Measurements from ENCODE around the gene SV2C. TPM values are rescaled to one million over a fixed set of nuclear protein-coding genes. Genes with fewer than 3 reads are reported as not detected.

SV2C gene
- total and polyA plus RNA-seq, 2 of the 13 experiments (the other 11 are each of a cell fraction or from before 2014, with no cell fraction given), result not detected

DNA sequence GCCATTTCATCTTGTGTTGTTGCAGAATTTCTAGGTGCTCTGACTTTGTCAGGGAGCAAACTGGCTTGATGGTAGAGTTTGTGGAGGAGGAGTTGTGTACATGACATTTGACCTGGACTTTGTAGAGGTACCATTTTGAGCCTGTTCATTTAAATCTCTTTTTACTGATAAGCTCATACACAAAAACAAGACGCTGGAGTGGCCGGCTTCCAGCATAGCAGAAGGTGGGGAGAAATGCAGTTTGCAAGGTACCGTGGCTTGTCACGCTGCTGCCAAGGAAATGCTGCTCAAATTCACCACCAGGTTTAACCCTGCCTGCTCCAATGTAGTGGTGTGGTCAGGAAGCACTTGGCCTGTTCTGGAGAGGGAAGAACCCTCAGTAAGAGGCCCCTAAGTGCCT is 301.0 kb downstream of the SV2C start (continued):
- TF ChIP-seq, protein P1, sequence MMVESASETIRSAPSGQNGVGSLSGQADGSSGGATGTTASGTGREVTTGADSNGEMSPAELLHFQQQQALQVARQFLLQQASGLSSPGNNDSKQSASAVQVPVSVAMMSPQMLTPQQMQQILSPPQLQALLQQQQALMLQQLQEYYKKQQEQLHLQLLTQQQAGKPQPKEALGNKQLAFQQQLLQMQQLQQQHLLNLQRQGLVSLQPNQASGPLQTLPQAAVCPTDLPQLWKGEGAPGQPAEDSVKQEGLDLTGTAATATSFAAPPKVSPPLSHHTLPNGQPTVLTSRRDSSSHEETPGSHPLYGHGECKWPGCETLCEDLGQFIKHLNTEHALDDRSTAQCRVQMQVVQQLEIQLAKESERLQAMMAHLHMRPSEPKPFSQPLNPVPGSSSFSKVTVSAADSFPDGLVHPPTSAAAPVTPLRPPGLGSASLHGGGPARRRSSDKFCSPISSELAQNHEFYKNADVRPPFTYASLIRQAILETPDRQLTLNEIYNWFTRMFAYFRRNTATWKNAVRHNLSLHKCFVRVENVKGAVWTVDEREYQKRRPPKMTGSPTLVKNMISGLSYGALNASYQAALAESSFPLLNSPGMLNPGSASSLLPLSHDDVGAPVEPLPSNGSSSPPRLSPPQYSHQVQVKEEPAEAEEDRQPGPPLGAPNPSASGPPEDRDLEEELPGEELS (CRISPR knock-in tag; IDR thresholded peaks at IDR 0.05), result peak; percentile 81
- TF ChIP-seq, protein P2, sequence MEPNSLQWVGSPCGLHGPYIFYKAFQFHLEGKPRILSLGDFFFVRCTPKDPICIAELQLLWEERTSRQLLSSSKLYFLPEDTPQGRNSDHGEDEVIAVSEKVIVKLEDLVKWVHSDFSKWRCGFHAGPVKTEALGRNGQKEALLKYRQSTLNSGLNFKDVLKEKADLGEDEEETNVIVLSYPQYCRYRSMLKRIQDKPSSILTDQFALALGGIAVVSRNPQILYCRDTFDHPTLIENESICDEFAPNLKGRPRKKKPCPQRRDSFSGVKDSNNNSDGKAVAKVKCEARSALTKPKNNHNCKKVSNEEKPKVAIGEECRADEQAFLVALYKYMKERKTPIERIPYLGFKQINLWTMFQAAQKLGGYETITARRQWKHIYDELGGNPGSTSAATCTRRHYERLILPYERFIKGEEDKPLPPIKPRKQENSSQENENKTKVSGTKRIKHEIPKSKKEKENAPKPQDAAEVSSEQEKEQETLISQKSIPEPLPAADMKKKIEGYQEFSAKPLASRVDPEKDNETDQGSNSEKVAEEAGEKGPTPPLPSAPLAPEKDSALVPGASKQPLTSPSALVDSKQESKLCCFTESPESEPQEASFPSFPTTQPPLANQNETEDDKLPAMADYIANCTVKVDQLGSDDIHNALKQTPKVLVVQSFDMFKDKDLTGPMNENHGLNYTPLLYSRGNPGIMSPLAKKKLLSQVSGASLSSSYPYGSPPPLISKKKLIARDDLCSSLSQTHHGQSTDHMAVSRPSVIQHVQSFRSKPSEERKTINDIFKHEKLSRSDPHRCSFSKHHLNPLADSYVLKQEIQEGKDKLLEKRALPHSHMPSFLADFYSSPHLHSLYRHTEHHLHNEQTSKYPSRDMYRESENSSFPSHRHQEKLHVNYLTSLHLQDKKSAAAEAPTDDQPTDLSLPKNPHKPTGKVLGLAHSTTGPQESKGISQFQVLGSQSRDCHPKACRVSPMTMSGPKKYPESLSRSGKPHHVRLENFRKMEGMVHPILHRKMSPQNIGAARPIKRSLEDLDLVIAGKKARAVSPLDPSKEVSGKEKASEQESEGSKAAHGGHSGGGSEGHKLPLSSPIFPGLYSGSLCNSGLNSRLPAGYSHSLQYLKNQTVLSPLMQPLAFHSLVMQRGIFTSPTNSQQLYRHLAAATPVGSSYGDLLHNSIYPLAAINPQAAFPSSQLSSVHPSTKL (CRISPR knock-in tag; IDR thresholded peaks at IDR 0.05), result peak; percentile 45; the same call in 1 of the 2 replicates
- TF ChIP-seq PPARG (CRISPR knock-in tag; conservative IDR thresholded peaks at IDR 0.05) (peak; percentile 56; the same call in 1 of the 2 replicates), POGZ (CRISPR knock-in tag; IDR thresholded peaks at IDR 0.05) (0 out of 2 replicates have a peak, but pooled peaks have one; percentile 24), ZNF629 (CRISPR knock-in tag; conservative IDR thresholded peaks at IDR 0.05) (no peak), TSC22D2 (CRISPR knock-in tag; IDR thresholded peaks at IDR 0.05; ENCODE audit: borderline replicate concordance) (no peak), NR2F6 (IDR thresholded peaks at IDR 0.05) (peak; percentile 93), NR2F6 (CRISPR knock-in tag; IDR thresholded peaks at IDR 0.05) (peak; percentile 94), TEAD3 (CRISPR knock-in tag; optimal IDR thresholded peaks at IDR 0.05; ENCODE audit: borderline replicate concordance) (no peak)
- TF ChIP-seq, protein P3, sequence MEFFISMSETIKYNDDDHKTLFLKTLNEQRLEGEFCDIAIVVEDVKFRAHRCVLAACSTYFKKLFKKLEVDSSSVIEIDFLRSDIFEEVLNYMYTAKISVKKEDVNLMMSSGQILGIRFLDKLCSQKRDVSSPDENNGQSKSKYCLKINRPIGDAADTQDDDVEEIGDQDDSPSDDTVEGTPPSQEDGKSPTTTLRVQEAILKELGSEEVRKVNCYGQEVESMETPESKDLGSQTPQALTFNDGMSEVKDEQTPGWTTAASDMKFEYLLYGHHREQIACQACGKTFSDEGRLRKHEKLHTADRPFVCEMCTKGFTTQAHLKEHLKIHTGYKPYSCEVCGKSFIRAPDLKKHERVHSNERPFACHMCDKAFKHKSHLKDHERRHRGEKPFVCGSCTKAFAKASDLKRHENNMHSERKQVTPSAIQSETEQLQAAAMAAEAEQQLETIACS (CRISPR knock-in tag; IDR thresholded peaks at IDR 0.05), result no peak
- TF ChIP-seq, protein P4, sequence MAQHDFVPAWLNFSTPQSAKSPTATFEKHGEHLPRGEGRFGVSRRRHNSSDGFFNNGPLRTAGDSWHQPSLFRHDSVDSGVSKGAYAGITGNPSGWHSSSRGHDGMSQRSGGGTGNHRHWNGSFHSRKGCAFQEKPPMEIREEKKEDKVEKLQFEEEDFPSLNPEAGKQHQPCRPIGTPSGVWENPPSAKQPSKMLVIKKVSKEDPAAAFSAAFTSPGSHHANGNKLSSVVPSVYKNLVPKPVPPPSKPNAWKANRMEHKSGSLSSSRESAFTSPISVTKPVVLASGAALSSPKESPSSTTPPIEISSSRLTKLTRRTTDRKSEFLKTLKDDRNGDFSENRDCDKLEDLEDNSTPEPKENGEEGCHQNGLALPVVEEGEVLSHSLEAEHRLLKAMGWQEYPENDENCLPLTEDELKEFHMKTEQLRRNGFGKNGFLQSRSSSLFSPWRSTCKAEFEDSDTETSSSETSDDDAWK (CRISPR knock-in tag; IDR thresholded peaks at IDR 0.05), result no peak
- TF ChIP-seq, protein P5, sequence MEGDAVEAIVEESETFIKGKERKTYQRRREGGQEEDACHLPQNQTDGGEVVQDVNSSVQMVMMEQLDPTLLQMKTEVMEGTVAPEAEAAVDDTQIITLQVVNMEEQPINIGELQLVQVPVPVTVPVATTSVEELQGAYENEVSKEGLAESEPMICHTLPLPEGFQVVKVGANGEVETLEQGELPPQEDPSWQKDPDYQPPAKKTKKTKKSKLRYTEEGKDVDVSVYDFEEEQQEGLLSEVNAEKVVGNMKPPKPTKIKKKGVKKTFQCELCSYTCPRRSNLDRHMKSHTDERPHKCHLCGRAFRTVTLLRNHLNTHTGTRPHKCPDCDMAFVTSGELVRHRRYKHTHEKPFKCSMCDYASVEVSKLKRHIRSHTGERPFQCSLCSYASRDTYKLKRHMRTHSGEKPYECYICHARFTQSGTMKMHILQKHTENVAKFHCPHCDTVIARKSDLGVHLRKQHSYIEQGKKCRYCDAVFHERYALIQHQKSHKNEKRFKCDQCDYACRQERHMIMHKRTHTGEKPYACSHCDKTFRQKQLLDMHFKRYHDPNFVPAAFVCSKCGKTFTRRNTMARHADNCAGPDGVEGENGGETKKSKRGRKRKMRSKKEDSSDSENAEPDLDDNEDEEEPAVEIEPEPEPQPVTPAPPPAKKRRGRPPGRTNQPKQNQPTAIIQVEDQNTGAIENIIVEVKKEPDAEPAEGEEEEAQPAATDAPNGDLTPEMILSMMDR (CRISPR knock-in tag; IDR thresholded peaks at IDR 0.05), result 0 out of 2 replicates have a peak, but pooled peaks have one; percentile 4
- TF ChIP-seq, protein P6, sequence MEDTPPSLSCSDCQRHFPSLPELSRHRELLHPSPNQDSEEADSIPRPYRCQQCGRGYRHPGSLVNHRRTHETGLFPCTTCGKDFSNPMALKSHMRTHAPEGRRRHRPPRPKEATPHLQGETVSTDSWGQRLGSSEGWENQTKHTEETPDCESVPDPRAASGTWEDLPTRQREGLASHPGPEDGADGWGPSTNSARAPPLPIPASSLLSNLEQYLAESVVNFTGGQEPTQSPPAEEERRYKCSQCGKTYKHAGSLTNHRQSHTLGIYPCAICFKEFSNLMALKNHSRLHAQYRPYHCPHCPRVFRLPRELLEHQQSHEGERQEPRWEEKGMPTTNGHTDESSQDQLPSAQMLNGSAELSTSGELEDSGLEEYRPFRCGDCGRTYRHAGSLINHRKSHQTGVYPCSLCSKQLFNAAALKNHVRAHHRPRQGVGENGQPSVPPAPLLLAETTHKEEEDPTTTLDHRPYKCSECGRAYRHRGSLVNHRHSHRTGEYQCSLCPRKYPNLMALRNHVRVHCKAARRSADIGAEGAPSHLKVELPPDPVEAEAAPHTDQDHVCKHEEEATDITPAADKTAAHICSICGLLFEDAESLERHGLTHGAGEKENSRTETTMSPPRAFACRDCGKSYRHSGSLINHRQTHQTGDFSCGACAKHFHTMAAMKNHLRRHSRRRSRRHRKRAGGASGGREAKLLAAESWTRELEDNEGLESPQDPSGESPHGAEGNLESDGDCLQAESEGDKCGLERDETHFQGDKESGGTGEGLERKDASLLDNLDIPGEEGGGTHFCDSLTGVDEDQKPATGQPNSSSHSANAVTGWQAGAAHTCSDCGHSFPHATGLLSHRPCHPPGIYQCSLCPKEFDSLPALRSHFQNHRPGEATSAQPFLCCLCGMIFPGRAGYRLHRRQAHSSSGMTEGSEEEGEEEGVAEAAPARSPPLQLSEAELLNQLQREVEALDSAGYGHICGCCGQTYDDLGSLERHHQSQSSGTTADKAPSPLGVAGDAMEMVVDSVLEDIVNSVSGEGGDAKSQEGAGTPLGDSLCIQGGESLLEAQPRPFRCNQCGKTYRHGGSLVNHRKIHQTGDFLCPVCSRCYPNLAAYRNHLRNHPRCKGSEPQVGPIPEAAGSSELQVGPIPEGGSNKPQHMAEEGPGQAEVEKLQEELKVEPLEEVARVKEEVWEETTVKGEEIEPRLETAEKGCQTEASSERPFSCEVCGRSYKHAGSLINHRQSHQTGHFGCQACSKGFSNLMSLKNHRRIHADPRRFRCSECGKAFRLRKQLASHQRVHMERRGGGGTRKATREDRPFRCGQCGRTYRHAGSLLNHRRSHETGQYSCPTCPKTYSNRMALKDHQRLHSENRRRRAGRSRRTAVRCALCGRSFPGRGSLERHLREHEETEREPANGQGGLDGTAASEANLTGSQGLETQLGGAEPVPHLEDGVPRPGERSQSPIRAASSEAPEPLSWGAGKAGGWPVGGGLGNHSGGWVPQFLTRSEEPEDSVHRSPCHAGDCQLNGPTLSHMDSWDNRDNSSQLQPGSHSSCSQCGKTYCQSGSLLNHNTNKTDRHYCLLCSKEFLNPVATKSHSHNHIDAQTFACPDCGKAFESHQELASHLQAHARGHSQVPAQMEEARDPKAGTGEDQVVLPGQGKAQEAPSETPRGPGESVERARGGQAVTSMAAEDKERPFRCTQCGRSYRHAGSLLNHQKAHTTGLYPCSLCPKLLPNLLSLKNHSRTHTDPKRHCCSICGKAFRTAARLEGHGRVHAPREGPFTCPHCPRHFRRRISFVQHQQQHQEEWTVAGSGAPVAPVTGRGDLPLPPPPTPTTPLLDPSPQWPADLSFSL (CRISPR knock-in tag; IDR thresholded peaks at IDR 0.05), result no peak
